GM18526 (cell line): ENCODE results near the gene LYSET.

Experiments used
- POLR2A ChIP-seq: IDR thresholded peaks from 3 replicates; pipeline ENCODE4 v1.6.1; 2011; ENCODE audit not compliant: insufficient read length; ENCODE audit errors: extremely low read depth

LYSET gene

DNA sequence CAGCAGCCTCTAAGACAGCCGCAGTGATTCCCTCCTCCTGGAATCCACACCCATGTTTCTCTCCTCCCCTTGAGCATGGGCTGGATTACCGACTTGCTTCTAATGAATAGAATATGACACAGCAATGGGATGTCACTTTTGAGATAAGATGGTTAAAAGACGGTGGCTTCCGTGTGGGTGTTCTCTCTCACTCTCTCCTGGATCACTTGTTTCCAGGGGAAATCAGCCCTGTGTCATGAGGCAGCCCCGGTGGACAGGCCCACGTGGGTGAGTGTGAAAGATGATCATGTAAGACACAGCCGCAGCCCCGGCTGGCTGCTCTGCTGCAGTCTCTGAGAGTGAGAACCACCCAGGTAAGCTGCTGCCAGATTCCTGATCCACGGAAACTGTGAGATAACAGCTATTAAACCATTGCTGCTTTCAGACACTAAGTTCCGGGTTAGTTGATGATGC lies 11.1 kb upstream of the LYSET start:
- no peak for TF ChIP-seq POLR2A

DNA sequence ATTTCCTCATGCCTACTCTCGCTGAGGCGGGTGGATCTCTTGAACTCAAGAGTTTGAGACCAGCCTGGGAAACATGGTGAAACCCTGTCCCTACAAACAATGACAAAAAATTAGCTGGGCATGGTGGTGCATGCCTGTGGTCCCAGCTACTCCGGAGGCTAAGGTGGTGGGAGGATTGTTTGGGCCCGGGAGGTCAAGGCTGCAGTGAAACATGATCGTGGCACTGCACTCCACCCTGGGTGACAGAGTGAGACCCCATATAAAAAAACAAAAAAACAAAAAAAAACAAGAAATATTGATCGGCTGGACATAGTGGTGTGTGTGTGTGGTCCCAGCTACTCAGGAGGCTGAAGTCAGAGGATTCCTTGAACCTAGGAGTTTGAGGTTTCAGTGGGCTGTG lies 9.6 kb upstream of the LYSET start:
- TF ChIP-seq POLR2A, result no peak

DNA sequence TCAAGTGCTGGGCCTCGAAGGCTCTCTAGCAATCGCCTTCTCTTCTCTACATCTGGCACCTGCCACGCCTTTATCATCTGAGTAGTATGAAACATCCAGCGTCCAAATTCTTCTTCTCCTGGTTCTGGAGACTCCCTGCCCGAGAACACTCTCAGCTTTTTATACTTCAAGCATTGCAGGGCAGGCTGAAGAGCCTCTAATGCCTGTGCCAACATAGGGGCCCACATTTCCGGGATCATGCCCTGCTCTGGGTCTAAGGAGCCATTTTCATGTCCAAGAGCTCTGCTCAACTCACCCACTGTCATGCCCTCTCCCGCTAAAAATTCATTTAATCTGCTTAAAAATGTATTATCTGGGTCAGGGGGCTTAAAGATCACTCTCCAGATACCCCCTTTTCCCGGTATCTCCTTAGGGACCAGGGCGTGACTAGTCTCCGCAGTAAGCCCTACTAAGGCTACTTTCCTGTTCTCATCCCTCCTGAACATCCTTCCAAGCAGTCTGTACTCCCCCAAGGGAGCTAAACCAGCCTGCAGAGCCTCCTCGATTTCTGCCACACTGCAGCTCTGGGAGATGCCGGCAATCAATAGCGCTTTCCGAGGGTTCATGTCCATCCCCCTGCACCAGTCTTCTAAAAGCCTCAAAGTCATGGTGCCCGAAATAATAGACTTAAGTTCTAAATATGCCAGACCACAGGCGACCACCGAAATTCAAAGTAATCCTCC lies 1.4 kb upstream of the LYSET start:
- TF ChIP-seq POLR2A, result no peak

DNA sequence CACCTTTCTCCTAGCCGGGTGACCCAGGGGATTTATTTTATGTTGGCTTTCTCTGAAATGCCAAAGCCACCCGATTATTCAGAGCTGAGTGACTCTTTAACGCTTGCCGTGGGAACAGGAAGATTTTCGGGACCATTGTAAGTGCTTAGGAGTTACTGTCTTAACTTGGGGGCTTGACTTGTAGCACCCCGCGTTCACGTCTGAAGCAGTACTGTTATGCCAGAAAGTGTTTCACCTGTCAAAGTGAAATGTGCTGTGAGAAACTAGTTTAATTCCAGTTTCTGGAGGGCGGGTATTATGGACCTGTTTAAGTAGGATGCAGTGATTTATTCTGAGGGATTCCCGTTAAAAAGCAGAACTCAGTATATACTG lies 218 bp downstream of the LYSET start:
- no peak for TF ChIP-seq POLR2A

DNA sequence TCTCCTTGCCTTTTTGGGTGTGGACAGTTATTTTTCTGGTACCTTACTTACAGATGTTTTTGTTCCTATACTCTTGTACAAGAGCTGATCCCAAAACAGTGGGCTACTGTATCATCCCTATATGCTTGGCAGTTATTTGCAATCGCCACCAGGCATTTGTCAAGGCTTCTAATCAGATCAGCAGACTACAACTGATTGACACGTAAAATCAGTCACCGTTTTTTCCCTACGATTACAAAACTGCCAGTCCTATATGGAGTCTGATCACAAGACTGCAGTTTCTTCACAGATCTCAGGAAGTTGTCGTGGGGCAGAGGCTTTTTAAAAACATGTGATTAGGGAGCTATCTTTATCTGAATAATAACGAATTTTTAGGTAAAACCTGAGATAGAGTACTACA lies 1.3 kb downstream of the LYSET start:
- TF ChIP-seq POLR2A, result no peak

DNA sequence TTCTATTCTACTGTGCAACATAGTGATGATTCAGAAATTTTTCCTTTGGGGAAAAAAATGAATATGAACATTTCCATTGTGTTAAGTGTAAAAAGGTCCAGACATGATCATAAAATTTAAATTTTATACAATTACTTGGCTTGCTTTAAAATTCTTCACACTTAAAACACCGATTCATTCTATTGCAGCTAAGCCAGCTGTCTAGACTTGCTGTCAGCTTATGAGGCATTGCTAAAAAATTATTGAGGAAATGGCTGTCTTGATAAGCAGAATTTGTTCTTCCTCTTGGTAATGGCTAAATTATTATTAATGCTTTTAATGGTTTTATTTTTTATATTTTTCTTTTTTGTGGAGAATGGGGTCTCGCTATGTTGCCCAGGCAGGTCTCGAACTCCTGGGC lies 1.8 kb downstream of the LYSET start:
- TF ChIP-seq POLR2A, result no peak

DNA sequence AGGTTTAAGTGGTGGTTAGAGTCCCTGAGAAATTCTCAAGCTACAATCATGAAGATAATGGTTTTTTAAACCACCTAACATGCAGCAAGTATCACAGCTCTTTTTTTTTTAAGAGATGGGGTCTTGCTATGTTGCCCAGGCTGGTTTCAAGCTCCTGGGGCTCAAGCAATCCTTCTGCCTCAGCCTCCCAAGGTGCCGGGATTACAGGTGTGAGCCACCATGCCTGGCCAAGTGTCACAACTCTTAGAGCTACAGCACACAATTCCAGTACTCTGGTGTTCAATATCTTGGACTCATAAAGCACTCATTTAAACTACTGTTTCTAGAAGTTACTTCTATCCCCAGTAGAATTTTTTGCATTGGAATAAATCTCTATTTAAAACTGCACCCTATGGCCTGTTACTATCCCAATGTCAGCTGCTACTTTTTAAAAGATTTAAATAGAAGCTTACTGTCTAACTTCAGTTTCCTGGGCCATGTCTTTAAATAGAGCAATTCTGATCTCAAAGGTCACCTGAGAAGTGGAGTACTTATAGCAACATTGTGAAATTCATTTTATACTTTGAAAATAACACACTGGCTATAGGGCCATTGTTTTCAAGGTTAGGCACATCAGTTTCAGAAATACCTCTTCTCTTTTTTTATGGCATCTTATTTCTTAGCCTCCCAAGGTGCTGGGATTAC lies 10.3 kb downstream of the LYSET start:
- TF ChIP-seq POLR2A, result no peak

DNA sequence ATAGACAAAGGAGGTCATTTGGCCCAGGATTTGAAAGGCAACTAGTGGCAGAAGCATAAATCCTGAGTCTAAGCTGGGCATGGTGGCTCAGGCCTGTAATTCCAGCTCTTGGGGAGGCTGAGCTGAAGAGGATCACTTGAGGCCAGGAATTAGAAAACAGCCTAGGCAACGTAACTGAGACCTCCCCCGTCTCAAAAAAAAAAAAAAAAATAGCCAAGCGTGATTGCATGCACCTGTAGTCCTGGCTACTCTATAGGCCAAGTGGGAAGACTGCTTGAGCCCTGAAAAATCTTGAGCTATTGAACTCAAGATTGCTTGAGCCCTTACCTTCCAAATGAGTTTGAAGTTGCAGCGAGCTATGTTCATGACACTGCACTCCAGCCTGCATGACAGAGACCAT lies 13.9 kb downstream of the LYSET start:
- TF ChIP-seq POLR2A, result no peak

DNA sequence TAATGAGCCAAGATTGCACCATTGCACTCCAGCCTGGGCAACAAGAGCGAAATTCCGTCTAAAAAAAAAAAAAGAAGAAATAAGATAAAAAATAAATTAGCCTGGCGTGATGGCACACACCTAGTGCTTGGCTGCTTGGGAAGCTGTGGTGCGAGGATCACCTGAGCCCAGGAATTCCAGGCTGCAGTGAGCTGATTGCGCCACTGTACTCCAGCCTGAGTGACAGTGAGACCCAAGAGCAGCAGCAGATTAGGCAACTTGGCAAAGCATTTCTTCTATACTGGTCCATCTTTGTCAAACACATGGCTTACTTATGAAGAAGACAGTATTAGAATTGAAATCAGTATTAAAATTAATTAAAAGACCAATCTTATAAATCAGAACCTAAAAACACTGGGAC lies 15.4 kb downstream of the LYSET start:
- TF ChIP-seq POLR2A, result no peak

DNA sequence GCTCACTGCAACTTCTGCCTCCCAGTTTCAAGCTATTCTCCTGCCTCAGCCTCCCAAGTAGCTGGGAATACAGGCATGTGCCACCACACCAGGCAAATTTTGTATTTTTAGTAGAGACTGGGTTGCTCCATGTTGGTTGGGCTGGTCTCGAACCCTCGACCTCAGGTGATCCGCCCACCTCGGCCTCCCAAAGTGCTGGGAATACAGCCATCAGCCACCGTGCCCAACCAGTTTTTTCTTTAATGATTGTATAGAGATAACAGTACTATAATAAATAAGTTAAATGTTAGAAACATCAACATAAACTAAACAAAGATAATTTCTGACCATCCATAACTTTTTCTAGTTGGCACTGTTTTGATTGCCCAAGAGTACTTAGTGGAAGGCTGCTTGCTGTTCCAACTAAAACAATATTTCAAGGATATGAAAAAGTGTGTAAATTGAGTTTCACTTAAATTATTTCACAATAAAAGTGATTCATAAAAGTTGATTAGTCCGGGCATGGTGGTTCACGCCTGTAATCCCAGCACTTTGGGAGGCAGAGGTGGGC lies 16.1 kb downstream of the LYSET start:
- TF ChIP-seq POLR2A, result no peak

DNA sequence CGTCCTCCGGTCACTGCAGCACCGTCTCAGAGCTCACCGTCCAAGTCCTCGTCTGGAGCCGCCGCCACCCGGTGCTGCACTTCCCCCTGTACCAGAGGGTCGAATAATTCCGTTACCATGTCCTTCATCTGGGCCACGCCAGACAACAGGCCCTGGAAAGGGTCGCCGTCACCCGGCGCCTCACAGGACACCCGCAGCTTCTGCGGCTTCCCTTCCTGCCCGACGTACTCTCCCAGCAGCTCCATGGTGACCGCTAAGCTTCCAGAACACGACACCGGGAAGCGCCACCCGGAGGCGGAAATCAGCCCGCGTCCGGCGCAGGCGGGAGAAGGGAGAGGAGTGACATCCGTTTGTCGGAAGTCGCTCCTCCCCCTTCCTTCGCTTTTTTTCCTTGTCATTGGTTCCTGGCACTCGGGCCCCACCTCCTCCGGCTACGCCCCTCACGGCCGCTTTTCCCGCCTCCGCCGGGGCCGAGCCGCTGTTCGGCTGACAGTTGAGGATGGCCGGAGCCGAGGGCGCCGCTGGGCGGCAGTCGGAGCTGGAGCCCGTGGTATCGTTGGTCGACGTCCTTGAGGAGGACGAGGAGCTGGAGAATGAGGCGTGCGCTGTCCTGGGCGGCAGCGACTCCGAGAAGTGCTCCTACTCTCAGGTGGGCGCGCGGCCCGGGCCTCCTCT lies 21.8 kb downstream of the LYSET start, which contains the start of the genes GON7 and UBR7:
TSS of gene GON7 (minus strand) at position 273 of the 675 bp plus-strand sequence. CDS start at position 245, 28 bp downstream.
TSS of gene UBR7 (plus strand) at position 464 of the 675 bp plus-strand sequence. CDS start at position 500, 36 bp downstream.
- peak; percentile 77 for TF ChIP-seq POLR2A

DNA sequence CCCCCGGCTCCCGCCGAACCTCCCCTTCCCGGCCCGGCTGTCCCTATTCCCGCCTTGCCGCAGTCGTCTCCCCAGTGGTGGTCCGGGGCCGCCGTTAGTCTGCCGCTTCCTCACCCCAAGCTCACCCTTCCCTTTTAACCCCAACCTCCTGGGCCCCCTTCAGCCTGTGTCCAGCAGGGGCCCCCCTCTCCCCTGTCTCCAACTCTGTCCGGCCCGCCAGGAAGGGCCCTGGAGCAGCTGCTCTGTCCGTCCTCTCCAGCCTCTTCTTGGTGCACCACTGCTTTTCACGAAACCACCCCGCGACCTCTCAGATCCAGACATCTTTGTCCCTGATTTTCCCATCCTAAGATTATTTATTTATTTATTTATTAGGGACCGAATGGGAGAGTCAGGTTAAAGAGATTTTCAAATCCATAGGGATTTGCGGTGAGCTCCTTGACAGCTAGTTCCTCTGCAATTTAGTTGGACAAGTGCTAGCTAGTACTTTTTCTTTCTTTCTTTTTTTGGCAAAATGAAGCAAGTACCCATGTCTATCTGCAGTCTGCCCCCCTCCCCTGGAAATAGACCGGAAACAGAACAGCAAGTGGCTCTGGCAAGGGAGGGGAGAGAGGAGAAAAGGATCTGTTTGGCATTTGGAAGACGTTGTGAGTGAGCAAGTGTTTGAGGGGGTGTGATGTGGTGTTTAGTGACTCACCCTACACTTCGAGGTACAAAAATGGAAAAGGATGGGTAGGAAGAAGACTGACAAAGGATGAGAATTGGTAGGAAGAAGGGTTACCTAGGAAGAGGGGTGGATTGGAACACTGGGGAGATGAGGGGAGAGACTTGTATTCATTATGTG lies 22.6 kb downstream of the LYSET start:
- TF ChIP-seq POLR2A, result no peak

DNA sequence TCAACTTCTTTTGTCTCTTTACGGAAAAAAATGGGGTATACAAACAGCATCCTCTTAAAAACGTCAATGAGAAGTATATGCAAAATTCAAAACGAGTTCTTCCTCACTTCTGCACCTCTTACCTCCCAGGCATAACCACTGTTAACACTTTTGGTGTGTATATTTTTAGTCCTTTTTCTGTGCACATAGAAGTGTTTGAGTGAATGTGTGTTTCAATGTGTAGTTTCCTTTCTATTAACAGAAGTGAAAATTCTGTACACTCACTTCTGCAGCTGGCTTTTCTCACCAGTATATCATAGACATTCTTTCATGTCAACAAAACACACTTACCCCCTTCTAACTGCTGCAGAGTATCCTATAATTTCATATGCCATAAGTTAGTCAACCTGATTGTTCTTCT lies 27.3 kb downstream of the LYSET start:
- no peak for TF ChIP-seq POLR2A

DNA sequence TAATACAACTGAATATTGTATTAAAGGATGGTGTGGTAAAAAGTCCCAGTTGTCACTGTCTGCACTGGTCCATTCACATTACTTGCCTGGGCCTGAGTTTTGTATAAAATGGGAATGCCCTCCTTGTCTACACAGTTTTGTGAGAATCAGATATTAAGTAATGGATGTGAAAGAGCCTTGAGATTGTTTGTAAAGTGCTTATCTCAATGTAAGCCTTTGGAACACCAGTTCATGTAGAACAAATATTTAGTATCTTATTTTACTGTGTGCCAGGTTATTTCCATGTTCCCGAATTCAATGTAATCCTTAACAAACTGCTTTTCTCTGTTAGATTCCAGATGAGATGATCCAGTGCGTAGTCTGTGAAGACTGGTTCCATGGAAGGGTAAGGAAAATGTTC lies 29.5 kb downstream of the LYSET start:
- TF ChIP-seq POLR2A, result no peak
